Retinal pigment epithelial cell (primary cell): Measurements from ENCODE around the gene CREBBP.
A peak's percentile ranks its signal among the peaks of the same experiment; 100 is the strongest.
"Not testable (repeated sequence)": the region's sequence is repeated elsewhere in the genome, so short reads cannot be mapped to it uniquely, and the experiment has no call there.

Source experiments
- DNase-seq: peaks from one replicate; pipeline ENCODE4 v3.0.0-alpha.2; 2010; ENCODE audit warnings: low read depth
- H3K4me3 ChIP-seq: 2 replicates; pipeline ENCODE4 v1.5.1; 2011; ENCODE audit warnings: mild to moderate bottlenecking, low read length, control low read depth, moderate library complexity
- CTCF ChIP-seq: conservative IDR thresholded peaks from 2 replicates; pipeline ENCODE4 v1.5.1; 2011; ENCODE audit warnings: low read depth, low read length, control low read depth, inconsistent platforms

Gene CREBBP

GRCh38 chr16:3904875-3905274, 24.4 kb upstream of the CREBBP start:
- H3K4me3 ChIP-seq: no peak overlapping the region
- DNase-seq: no peak
- TF ChIP-seq CTCF: no peak

GRCh38 chr16:3890091-3890490, 9.6 kb upstream of the CREBBP start:
- no peak for DNase-seq
- H3K4me3 ChIP-seq: no peak overlapping the region
- TF ChIP-seq CTCF: no peak

GRCh38 chr16:3889059-3889458, 8.5 kb upstream of the CREBBP start:
- no peak overlapping the region for H3K4me3 ChIP-seq
- DNase-seq: no peak
- TF ChIP-seq CTCF: no peak

- H3K4me3 ChIP-seq, DNase-seq: not testable (repeated sequence)
These were observed 5.5 kb upstream of the CREBBP start for GRCh38 chr16:3885999-3886398.

- no peak overlapping the region for H3K4me3 ChIP-seq
- no peak for TF ChIP-seq CTCF
- DNase-seq: no peak
These were observed 3.9 kb upstream of the CREBBP start for GRCh38 chr16:3884398-3884797.

GRCh38 chr16:3882531-3882930, 2.0 kb upstream of the CREBBP start:
- no peak for TF ChIP-seq CTCF
- no peak overlapping the region for H3K4me3 ChIP-seq
- DNase-seq: no peak

GRCh38 chr16:3881499-3881990, 1.0 kb upstream of the CREBBP start:
- DNase-seq: no peak
- no peak for TF ChIP-seq CTCF

More at GRCh38 chr16:3881499-3881990, 1.0 kb upstream of the CREBBP start:
- H3K4me3 ChIP-seq: peak overlapping the region; percentile 56
